ENCODE measurements around the gene KNDC1.
"Not testable (repeated sequence)": the region's sequence is repeated elsewhere in the genome, so short reads cannot be mapped to it uniquely, and the experiment has no call there.

Gene KNDC1

GRCh38 chr10:133150656-133151055 lies 9.4 kb upstream of the KNDC1 start:
- Histone ChIP-seq H3K4me2 (ENCODE audit: low read length) (no peak overlapping the region), H3K9me3 (ENCODE audit: low read length) (no peaks in the 10 kb centered on the region), H3K4me3 (ENCODE audit: low read depth, low read length, poor library complexity, severe bottlenecking) (no peak overlapping the region), H3K4me1 (ENCODE audit: insufficient read depth, low read length, severe bottlenecking) (no peaks in the 10 kb centered on the region), H2AFZ (ENCODE audit: low read length) (no peak overlapping the region), H3K27me3 (ENCODE audit: insufficient read depth, low read length) (no peaks in the 10 kb centered on the region), H3F3A (ENCODE audit: insufficient read depth, low read length) (no peaks in the 10 kb centered on the region), H3K79me2 (ENCODE audit: insufficient read depth, low read length) (no peaks in the 10 kb centered on the region), H3K9me2 (ENCODE audit: low read depth, low read length) (no peaks in the 10 kb centered on the region), H3K36me3 (ENCODE audit: insufficient read depth, low read length) (no peaks in the 10 kb centered on the region), H4K20me1 (ENCODE audit: insufficient read depth, low read length) (no peaks in the 10 kb centered on the region), H3K27ac (ENCODE audit: low read depth, low read length, poor library complexity, severe bottlenecking) (no peak overlapping the region), H3K9ac (ENCODE audit: low read length) (no peak overlapping the region)
- TF ChIP-seq EZH2 (IDR thresholded peaks at IDR 0.05; ENCODE audit: borderline replicate concordance, low read length) (no peak), CTCF (IDR thresholded peaks at IDR 0.05; ENCODE audit: low read length) (no peak)

GRCh38 chr10:133151071-133151470 lies 8.9 kb upstream of the KNDC1 start:
- not testable (repeated sequence) for H3K79me2 ChIP-seq (ENCODE audit: insufficient read depth, low read length); H3K9me3 ChIP-seq (ENCODE audit: low read length); H3K4me1 ChIP-seq (ENCODE audit: insufficient read depth, low read length, severe bottlenecking); H3K27ac ChIP-seq (ENCODE audit: low read depth, low read length, poor library complexity, severe bottlenecking); H3F3A ChIP-seq (ENCODE audit: insufficient read depth, low read length); H3K36me3 ChIP-seq (ENCODE audit: insufficient read depth, low read length); H3K4me2 ChIP-seq (ENCODE audit: low read length); H3K4me3 ChIP-seq (ENCODE audit: low read depth, low read length, poor library complexity, severe bottlenecking); H3K9ac ChIP-seq (ENCODE audit: low read length); H3K27me3 ChIP-seq (ENCODE audit: insufficient read depth, low read length); H3K9me2 ChIP-seq (ENCODE audit: low read depth, low read length); H2AFZ ChIP-seq (ENCODE audit: low read length); H4K20me1 ChIP-seq (ENCODE audit: insufficient read depth, low read length)

- Histone ChIP-seq H3K36me3 (ENCODE audit: insufficient read depth, low read length) (no peaks in the 10 kb centered on the region), H3K4me2 (ENCODE audit: low read length) (no peak overlapping the region), H3K27ac (ENCODE audit: low read depth, low read length, poor library complexity, severe bottlenecking) (no peak overlapping the region), H3K4me3 (ENCODE audit: low read depth, low read length, poor library complexity, severe bottlenecking) (no peak overlapping the region), H3K9ac (ENCODE audit: low read length) (no peak overlapping the region), H3K4me1 (ENCODE audit: insufficient read depth, low read length, severe bottlenecking) (no peaks in the 10 kb centered on the region), H3K9me2 (ENCODE audit: low read depth, low read length) (no peaks in the 10 kb centered on the region), H3K79me2 (ENCODE audit: insufficient read depth, low read length) (no peaks in the 10 kb centered on the region), H2AFZ (ENCODE audit: low read length) (no peak overlapping the region), H4K20me1 (ENCODE audit: insufficient read depth, low read length) (no peaks in the 10 kb centered on the region), H3K27me3 (ENCODE audit: insufficient read depth, low read length) (no peaks in the 10 kb centered on the region), H3K9me3 (ENCODE audit: low read length) (no peaks in the 10 kb centered on the region), H3F3A (ENCODE audit: insufficient read depth, low read length) (no peaks in the 10 kb centered on the region)
- TF ChIP-seq CTCF (IDR thresholded peaks at IDR 0.05; ENCODE audit: low read length), result no peak
- no peak for TF ChIP-seq EZH2 (IDR thresholded peaks at IDR 0.05; ENCODE audit: borderline replicate concordance, low read length)
Observed at GRCh38 chr10:133151543-133151972, 8.5 kb upstream of the KNDC1 start.

- H3K9me3 ChIP-seq (ENCODE audit: low read length), result no peaks in the 10 kb centered on the region
- H3K4me2 ChIP-seq (ENCODE audit: low read length), result no peak overlapping the region
- no peak overlapping the region for H3K4me3 ChIP-seq (ENCODE audit: low read depth, low read length, poor library complexity, severe bottlenecking)
- H3K9ac ChIP-seq (ENCODE audit: low read length), result no peak overlapping the region
- no peak overlapping the region for H3K27ac ChIP-seq (ENCODE audit: low read depth, low read length, poor library complexity, severe bottlenecking)
- no peaks in the 10 kb centered on the region for H3K4me1 ChIP-seq (ENCODE audit: insufficient read depth, low read length, severe bottlenecking)
- no peaks in the 10 kb centered on the region for H3K79me2 ChIP-seq (ENCODE audit: insufficient read depth, low read length)
- H4K20me1 ChIP-seq (ENCODE audit: insufficient read depth, low read length), result no peaks in the 10 kb centered on the region
- no peak for TF ChIP-seq CTCF (IDR thresholded peaks at IDR 0.05; ENCODE audit: low read length)
- TF ChIP-seq EZH2 (IDR thresholded peaks at IDR 0.05; ENCODE audit: borderline replicate concordance, low read length), result no peak
- H3K9me2 ChIP-seq (ENCODE audit: low read depth, low read length), result no peaks in the 10 kb centered on the region
- H2AFZ ChIP-seq (ENCODE audit: low read length), result no peak overlapping the region
- no peaks in the 10 kb centered on the region for H3K27me3 ChIP-seq (ENCODE audit: insufficient read depth, low read length)
- H3F3A ChIP-seq (ENCODE audit: insufficient read depth, low read length), result no peaks in the 10 kb centered on the region
- no peaks in the 10 kb centered on the region for H3K36me3 ChIP-seq (ENCODE audit: insufficient read depth, low read length)
Observed at GRCh38 chr10:133154411-133154810, 5.6 kb upstream of the KNDC1 start.
